Lower leg skin (tissue), 3 donors: ENCODE results near the gene SRRM5.

Source experiments
- POLR2A ChIP-seq, 2 donors: fragments of 450-650 bp; IDR thresholded peaks; one replicate each; pipeline ENCODE4 v1.6.1; 2016 to 2017; ENCODE audit warnings: antibody characterized with exemption in 2 of 2, mild to moderate bottlenecking in 1 of 2, moderate library complexity in 1 of 2
- TF ChIP-seq, protein P1 (sequence below), 3 donors: fragments of 450-650 bp; IDR thresholded peaks; one replicate each; pipeline ENCODE4 v1.5.1; 2016; ENCODE audit warnings: antibody characterized with exemption in 3 of 3, mild to moderate bottlenecking in 3 of 3, moderate library complexity in 2 of 3

DNA sequence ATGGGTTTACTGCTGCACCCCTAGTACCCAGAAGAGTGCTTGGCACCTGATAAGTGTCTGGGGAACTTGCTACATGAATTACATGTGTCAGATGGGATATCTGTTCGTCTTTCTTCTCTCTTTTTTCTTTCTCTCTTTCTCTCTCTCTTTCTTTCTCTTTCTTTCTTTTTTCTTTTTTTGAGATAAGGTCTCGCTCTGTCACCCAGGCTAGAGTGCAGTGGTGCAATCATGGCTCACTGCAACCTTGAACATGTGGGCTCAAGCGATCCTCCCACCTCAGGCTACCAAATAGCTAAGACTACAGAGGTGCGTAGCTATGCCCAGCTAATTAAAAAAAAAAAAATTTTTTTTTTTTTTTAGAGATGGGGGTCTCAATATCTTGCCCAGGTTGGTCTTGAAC is 21.6 kb downstream of the SRRM5 start:
- TF ChIP-seq, protein P1, sequence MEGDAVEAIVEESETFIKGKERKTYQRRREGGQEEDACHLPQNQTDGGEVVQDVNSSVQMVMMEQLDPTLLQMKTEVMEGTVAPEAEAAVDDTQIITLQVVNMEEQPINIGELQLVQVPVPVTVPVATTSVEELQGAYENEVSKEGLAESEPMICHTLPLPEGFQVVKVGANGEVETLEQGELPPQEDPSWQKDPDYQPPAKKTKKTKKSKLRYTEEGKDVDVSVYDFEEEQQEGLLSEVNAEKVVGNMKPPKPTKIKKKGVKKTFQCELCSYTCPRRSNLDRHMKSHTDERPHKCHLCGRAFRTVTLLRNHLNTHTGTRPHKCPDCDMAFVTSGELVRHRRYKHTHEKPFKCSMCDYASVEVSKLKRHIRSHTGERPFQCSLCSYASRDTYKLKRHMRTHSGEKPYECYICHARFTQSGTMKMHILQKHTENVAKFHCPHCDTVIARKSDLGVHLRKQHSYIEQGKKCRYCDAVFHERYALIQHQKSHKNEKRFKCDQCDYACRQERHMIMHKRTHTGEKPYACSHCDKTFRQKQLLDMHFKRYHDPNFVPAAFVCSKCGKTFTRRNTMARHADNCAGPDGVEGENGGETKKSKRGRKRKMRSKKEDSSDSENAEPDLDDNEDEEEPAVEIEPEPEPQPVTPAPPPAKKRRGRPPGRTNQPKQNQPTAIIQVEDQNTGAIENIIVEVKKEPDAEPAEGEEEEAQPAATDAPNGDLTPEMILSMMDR (IDR thresholded peaks at IDR 0.05): no peak
- no peak for TF ChIP-seq POLR2A (IDR thresholded peaks at IDR 0.05)
